GM12864 (cell line): Measurements from ENCODE around the gene PDYN.

Experiments
- DNase-seq: peaks from one replicate; pipeline ENCODE4 v3.0.0-alpha.2; 2011; ENCODE audit warnings: low read depth
- H3K4me3 ChIP-seq: 2 replicates; pipeline ENCODE4 v1.5.1; 2011; ENCODE audit warnings: mild to moderate bottlenecking, low read depth, low read length, control low read depth
- CTCF ChIP-seq: IDR thresholded peaks from 2 replicates; pipeline ENCODE4 v1.5.1; 2011; ENCODE audit warnings: low read depth, mild to moderate bottlenecking, moderate library complexity, low read length, control low read depth, inconsistent platforms; ENCODE audit errors: missing control alignments

PDYN gene

GRCh38 chr20:1982686-1983085, 11.2 kb downstream of the PDYN start:
- H3K4me3 ChIP-seq = no peak overlapping the region

GRCh38 chr20:1979106-1979778, 14.6 kb downstream of the PDYN start:
- no peak for TF ChIP-seq CTCF
- no peak overlapping the region for H3K4me3 ChIP-seq
- DNase-seq = no peak

More at GRCh38 chr20:1982686-1983085, 11.2 kb downstream of the PDYN start:
- no peak for TF ChIP-seq CTCF
- no peak for DNase-seq

GRCh38 chr20:1975291-1975690, 18.6 kb downstream of the PDYN start:
- TF ChIP-seq CTCF = no peak
- no peak overlapping the region for H3K4me3 ChIP-seq
- no peak for DNase-seq

GRCh38 chr20:1973601-1974440, 20.0 kb downstream of the PDYN start:
- no peak overlapping the region for H3K4me3 ChIP-seq
- DNase-seq = no peak
- no peak for TF ChIP-seq CTCF

- H3K4me3 ChIP-seq = no peak overlapping the region
- DNase-seq = no peak
- no peak for TF ChIP-seq CTCF
Observed at GRCh38 chr20:1971893-1972586, 21.8 kb downstream of the PDYN start.

GRCh38 chr20:1968964-1969363, 24.9 kb downstream of the PDYN start:
- no peak for TF ChIP-seq CTCF
- DNase-seq = no peak
- no peak overlapping the region for H3K4me3 ChIP-seq
